Endothelial cell of umbilical vein (primary cell): ENCODE results near the gene MEGF11. TPM values are rescaled to one million over a fixed set of nuclear protein-coding genes. Genes with fewer than 3 reads are reported as not detected.

ENCODE experiments used
- BruUV-seq: library from RNA; stranded (reverse); fragments of 400-500 nt; replicated peaks from 2 replicates; lab custom pipeline; 2021; lab: Mats Ljungman, UMichigan
- CTCF ChIA-PET: fragments of 300-600, 350-600 bp; sonication (Branson Sonifier 250); formaldehyde crosslinking; loops from one replicate; lab custom pipeline; 2021; ENCODE audit warnings: antibody characterized with exemption, inconsistent platforms; lab: Charles Lee
- POLR2A ChIA-PET: fragments of 300-600, 350-600 bp; sonication (Branson Sonifier 250); formaldehyde crosslinking; loops from one replicate; lab custom pipeline; 2021; ENCODE audit warnings: antibody characterized with exemption, inconsistent platforms; lab: Charles Lee
- DNase-seq: peaks from one replicate; pipeline ENCODE4 v3.0.0-alpha.2; 2011; ENCODE audit warnings: low read depth, low spot score
- FAIRE-seq: peaks from 2 replicates; lab custom pipeline; 2011; peaks lifted over from hg19 to GRCh38; lab: Jason Lieb, UNC
- H2AFZ ChIP-seq: 2 replicates; pipeline ENCODE4 v1.6.0; 2012; ENCODE audit warnings: low read depth, low read length, control low read depth, inconsistent platforms
- H3K27ac ChIP-seq: 2 replicates; pipeline ENCODE4 v1.5.1; 2011; ENCODE audit warnings: low read depth, mild to moderate bottlenecking, control low read depth, low read length, moderate library complexity; ENCODE audit not compliant: insufficient read depth
- H3K27me3 ChIP-seq, 2 experiments: 2 replicates each; pipeline versions ENCODE4 v1.6.0 to v1.6.1; 2011; ENCODE audit warnings: low read length in 2 of 2, mixed read lengths in 1 of 2; ENCODE audit not compliant: control insufficient read depth in 2 of 2, insufficient read depth in 2 of 2
- H3K36me3 ChIP-seq, 2 experiments: 2 replicates in 1 of 2; 3 replicates in 1 of 2; pipeline ENCODE4 v1.5.1; 2011; ENCODE audit warnings: low read length in 2 of 2, mild to moderate bottlenecking in 1 of 2, moderate library complexity in 1 of 2; ENCODE audit not compliant: control insufficient read depth in 2 of 2, insufficient read depth in 2 of 2; ENCODE audit errors: extremely low read depth in 1 of 2
- H3K4me1 ChIP-seq: 3 replicates; pipeline ENCODE4 v1.5.1; 2011; ENCODE audit warnings: mild to moderate bottlenecking, low read length; ENCODE audit not compliant: control insufficient read depth, insufficient read depth; ENCODE audit errors: extremely low read depth
- H3K4me2 ChIP-seq: 2 replicates; pipeline ENCODE4 v1.6.1; 2011; ENCODE audit warnings: low read length, control low read depth, mixed read lengths; ENCODE audit not compliant: insufficient read depth
- H3K4me3 ChIP-seq, 3 experiments: fragments of 200-600 bp in 1 of 3; sonication (generic), shearing (Covaris generic) in 1 of 3; replicated peaks in 1 of 3; 2 replicates each; pipeline ENCODE4 v1.5.1; 2011 to 2016; ENCODE audit warnings: control low read depth in 3 of 3, low read length in 3 of 3, mild to moderate bottlenecking in 2 of 3, inconsistent platforms in 1 of 3, low read depth in 1 of 3, moderate library complexity in 1 of 3; ENCODE audit not compliant: insufficient read depth in 1 of 3
- H3K79me2 ChIP-seq: 2 replicates; pipeline ENCODE4 v1.6.0; 2012; ENCODE audit warnings: low read length, inconsistent platforms; ENCODE audit not compliant: control insufficient read depth, insufficient read depth
- H3K9ac ChIP-seq: replicated peaks from 2 replicates; pipeline ENCODE3; 2011; ENCODE audit warnings: low read length, control low read depth; ENCODE audit not compliant: insufficient read depth; ENCODE audit errors: extremely low read depth
- H3K9me1 ChIP-seq: replicated peaks from 3 replicates; pipeline ENCODE4 v1.6.0; 2011; ENCODE audit warnings: mild to moderate bottlenecking, low read length; ENCODE audit not compliant: control insufficient read depth, insufficient read depth; ENCODE audit errors: extremely low read depth
- H3K9me3 ChIP-seq: replicated peaks from 2 replicates; pipeline ENCODE4 v1.5.1; 2012; ENCODE audit warnings: low read length, inconsistent platforms; ENCODE audit not compliant: control insufficient read depth, insufficient read depth
- H4K20me1 ChIP-seq: replicated peaks from 2 replicates; pipeline ENCODE3; 2011; ENCODE audit warnings: mild to moderate bottlenecking, low read length; ENCODE audit not compliant: control insufficient read depth, insufficient read depth; ENCODE audit errors: extremely low read depth
- CTCF ChIP-seq, 2 donors: IDR thresholded peaks; 1 replicate in 1 of 2; 2 replicates in 1 of 2; pipeline ENCODE4 v1.5.1; 2011; ENCODE audit warnings: low read length in 2 of 2, mild to moderate bottlenecking in 2 of 2, moderate library complexity in 2 of 2, control low read depth in 1 of 2, inconsistent platforms in 1 of 2, low read depth in 1 of 2; ENCODE audit not compliant: insufficient read depth in 1 of 2; ENCODE audit errors: extremely low read depth in 1 of 2
- EZH2 ChIP-seq: IDR thresholded peaks from 2 replicates; pipeline ENCODE4 v1.6.1; 2012; ENCODE audit warnings: borderline replicate concordance, low read depth, mild to moderate bottlenecking, moderate library complexity, low read length, inconsistent platforms; ENCODE audit not compliant: severe bottlenecking
- FOS ChIP-seq: IDR thresholded peaks from 2 replicates; pipeline ENCODE4 v1.6.1; 2011; ENCODE audit warnings: mild to moderate bottlenecking, low read length, moderate library complexity, borderline replicate concordance; ENCODE audit not compliant: insufficient read depth
- GATA2 ChIP-seq: IDR thresholded peaks from 2 replicates; pipeline ENCODE4 v1.7.0; 2011; ENCODE audit warnings: low read depth, mild to moderate bottlenecking, moderate library complexity, mixed read lengths, low read length; ENCODE audit not compliant: insufficient read length, insufficient read depth
- JUN ChIP-seq: IDR thresholded peaks from 2 replicates; pipeline ENCODE4 v1.6.1; 2011; ENCODE audit warnings: borderline replicate concordance, low read depth; ENCODE audit not compliant: insufficient read length, insufficient read depth
- MAX ChIP-seq: IDR thresholded peaks from 2 replicates; pipeline ENCODE4 v1.6.1; 2011; ENCODE audit not compliant: insufficient read depth, insufficient read length
- MYC ChIP-seq: IDR thresholded peaks from one replicate; pipeline ENCODE4 v1.6.1; 2011; ENCODE audit warnings: mild to moderate bottlenecking, low read depth, low read length
- POLR2A ChIP-seq: IDR thresholded peaks from 2 replicates; pipeline ENCODE4 v1.6.1; 2012; ENCODE audit warnings: low read depth, mild to moderate bottlenecking, control low read depth, low read length
- POLR2AphosphoS5 ChIP-seq: IDR thresholded peaks from 2 replicates; pipeline ENCODE4 v1.6.1; 2012; ENCODE audit warnings: low read depth, mild to moderate bottlenecking, control low read depth, low read length, moderate library complexity; ENCODE audit not compliant: insufficient read depth
- dilution Hi-C: fragments of 300-500 bp; cut with MboI; formaldehyde crosslinking; loops from one replicate; pipeline ENCODE4 v1.15.0; 2019; ENCODE audit warnings: low sequenced_read_pairs; ENCODE audit not compliant: extremely low pct_ligation_motif_present
- intact Hi-C: fragments of 100-400 bp; cut with micrococcal nuclease; formaldehyde crosslinking; loops from one replicate; pipeline ENCODE4 v1.10.0; 2022
- polyA plus RNA-seq, 4 experiments: library from polyadenylated mRNA; depleted of rRNA in 3 of 4; stranded (reverse) in 3 of 4; unstranded in 1 of 4; fragments of >200 nt; gene quantifications; 2 replicates each; pipeline versions ENCODE4 v1.2.1 to v1.2.3, GENCODE V29; 2011 to 2012; ENCODE audit warnings: missing spikeins in 1 of 4
- total RNA-seq: library from RNA; stranded (reverse); gene quantifications from 2 replicates; pipeline ENCODE4 v1.2.3, GENCODE V29; 2021

Gene MEGF11
- total and polyA plus RNA-seq, 2 donors (not counting 3 experiments of a cell fraction or from before 2014, with no cell fraction given) = not detected

- no peak overlapping the region for H3K9ac ChIP-seq
- no peak overlapping the region for H3K27ac ChIP-seq
- H3K4me3 ChIP-seq = no peak overlapping the region
- no peak overlapping the region for H3K4me2 ChIP-seq
- DNase-seq (no peak), FAIRE-seq (no peak)
- H4K20me1 ChIP-seq = no peaks in the 10 kb centered on the region
- H3K9me1 ChIP-seq = no peaks in the 10 kb centered on the region
- H3K9me3 ChIP-seq = no peaks in the 10 kb centered on the region
- no peaks in the 10 kb centered on the region for H3K79me2 ChIP-seq
- intact Hi-C loops (loop anchor here (10.0 kb wide), 1 partner anchor 312 kb away; no protein-coding TSS in a partner anchor), dilution Hi-C loops (no loop called here)
- H2AFZ ChIP-seq = no peak overlapping the region
- H3K4me1 ChIP-seq = no peaks in the 10 kb centered on the region
- no peaks in the 10 kb centered on the region for H3K36me3 ChIP-seq
- H3K27me3 ChIP-seq = peaks cover 0 to 3% of the 10 kb centered on the region in 2 experiments
- no peak for TF ChIP-seq POLR2AphosphoS5
- TF ChIP-seq EZH2 = no peak
- TF ChIP-seq MYC = no peak
- no peak for TF ChIP-seq CTCF (IDR thresholded peaks at IDR 0.05; ENCODE audit: extremely low read depth in 1 of 2, insufficient read depth in 1 of 2, low read depth in 1 of 2, low read length in 2 of 2)
- TF ChIP-seq POLR2A = no peak
- no peak for TF ChIP-seq FOS
- TF ChIP-seq GATA2 = no peak
- no peak for TF ChIP-seq MAX
- TF ChIP-seq JUN = no peak
- ChIA-PET CTCF (no interaction called here), POLR2A (no interaction called here)
- no TSS peak for BruUV-seq
Measured at GRCh38 chr15:65947041-65947440, 306.5 kb downstream of the MEGF11 start.
